Cardiac ventricle fibroblast (primary cell): ENCODE data around the gene CPNE1. TPM values are rescaled to one million over a fixed set of nuclear protein-coding genes. Genes with fewer than 3 reads are reported as not detected.

Experiments used
- total RNA-seq: library from RNA; depleted of rRNA; stranded (reverse); fragments of >200 nt; gene quantifications from 2 replicates; pipeline ENCODE4 v1.2.3, GENCODE V29; 2015

Gene CPNE1
- 122 and 135 TPM in 2 replicates for total RNA-seq

DNA sequence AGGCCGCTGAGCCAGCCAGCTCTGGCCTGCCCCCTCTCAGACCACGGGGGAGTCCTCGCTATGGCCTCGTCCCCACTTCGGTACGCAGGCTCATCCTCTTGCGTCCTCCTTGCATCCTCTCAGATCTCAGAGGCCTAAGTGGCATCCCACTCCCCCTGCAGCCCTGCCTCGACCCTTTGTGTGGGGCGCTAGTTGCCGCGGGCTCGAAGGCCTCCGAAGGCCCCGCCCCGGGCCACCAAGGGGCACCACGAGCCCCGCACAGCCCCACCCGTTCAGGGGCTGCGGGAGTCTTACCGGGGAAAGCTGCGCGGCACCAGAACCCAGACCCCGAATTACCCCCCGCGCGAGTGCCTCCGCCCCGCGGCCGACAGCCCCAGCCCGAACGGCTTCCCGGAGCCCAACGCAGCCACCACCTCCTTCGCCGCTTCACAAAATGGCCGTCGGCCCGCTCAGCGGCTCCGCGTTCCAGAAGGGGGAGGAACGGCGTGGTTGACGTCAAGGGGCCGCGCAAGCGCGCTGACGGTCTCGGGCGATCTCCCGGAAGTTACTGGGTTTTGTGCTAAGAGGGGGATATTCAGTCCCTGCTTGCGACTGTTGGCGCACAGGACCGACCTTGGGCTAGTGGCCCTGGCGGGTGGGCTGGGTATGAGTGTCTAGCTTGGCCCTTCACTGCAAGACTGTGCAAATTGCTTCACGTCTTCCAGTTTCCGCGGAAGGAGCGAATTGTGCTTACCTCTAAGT lies at the start of gene CPNE1, which contains the start of gene RBM12:
Gene CPNE1, minus strand, starts transcription at position 435 of the 741 bp plus-strand sequence. CDS start 31,977 bp downstream, outside the sequence.
Gene RBM12, minus strand, starts transcription at position 435 of the 741 bp plus-strand sequence. CDS start 9,578 bp downstream, outside the sequence.

DNA sequence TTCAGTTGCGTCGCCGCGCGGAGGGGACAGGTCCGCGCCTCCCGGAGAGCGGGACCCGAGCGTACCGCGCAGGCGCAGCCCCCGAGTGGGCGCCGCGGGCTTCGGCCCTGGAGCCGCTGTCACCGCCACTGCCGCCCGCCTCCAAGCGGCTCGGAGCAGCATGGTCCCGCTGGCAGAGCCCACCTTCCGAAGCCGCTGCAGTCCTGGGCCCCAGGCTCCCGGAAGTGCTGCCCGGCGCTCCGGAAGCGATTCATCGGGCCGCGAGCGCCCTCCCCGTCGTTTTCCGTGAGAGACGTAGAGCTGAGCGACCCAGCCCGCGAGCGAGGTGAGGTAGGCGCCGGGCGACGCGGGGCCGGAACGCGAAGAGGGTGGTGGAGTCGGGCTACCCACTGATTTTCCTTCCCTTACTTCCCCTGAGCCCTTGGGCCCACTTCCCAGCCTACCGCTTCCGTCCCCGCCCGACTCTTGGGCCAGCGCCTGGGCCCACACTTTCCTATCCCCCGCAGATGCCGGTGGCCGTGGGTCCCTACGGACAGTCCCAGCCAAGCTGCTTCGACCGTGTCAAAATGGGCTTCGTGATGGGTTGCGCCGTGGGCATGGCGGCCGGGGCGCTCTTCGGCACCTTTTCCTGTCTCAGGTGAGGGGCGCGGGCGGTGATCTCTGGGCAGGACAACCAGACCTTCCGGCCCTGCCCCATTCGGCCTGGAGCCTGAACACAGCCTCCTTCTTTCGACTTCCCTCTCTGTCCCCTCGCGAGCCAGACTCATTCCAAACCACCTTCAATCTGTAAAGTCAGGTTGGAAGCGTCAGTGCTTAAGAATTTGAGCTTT lies 34.6 kb upstream of the CPNE1 start, which contains the start of the genes NFS1 and ROMO1:
Gene NFS1, minus strand, starts transcription at position 226 of the 830 bp plus-strand sequence. Its CDS starts 64 bp downstream, at position 162.
Gene ROMO1, plus strand, starts transcription at position 279 of the 830 bp plus-strand sequence. Its CDS starts 228 bp downstream, at position 507.

DNA sequence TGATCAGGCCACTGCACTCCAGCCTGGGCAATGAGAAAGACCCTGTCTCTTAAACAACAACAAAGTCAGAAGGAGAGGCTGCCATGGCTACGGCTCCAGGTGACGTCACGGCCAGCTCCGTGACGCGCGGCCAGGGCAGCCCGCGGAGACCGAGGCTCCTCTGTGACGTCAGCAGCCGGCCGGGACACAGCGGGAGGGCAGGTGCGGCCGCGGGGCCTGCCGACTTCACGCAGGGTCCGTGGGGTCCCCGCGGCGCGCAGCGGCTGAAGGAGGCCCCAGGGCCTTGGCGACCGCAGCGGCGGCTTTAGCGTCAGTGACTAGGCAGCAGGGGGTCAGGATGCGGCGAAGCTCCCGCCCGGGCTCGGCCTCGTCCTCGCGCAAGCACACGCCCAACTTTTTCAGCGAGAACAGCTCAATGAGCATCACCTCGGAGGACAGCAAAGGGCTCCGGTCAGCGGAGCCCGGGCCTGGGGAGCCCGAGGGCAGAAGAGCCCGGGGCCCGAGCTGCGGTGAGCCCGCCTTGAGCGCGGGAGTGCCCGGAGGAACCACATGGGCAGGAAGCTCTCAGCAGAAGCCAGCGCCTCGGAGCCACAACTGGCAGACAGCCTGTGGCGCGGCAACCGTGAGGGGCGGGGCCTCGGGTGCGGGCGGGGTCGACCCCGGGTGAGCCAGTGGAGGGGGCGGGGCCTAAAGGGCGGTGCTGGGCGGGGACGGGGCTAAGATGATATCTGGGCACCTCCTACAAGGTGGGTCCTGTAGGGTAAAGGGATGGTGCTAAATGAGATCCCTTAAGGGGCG lies 48.8 kb downstream of the CPNE1 start, which contains the start of gene SPAG4:
Gene SPAG4, plus strand, starts transcription at position 163 of the 798 bp plus-strand sequence. Its CDS starts 175 bp downstream, at position 338.

Other genes starting within 250 kb of the CPNE1 start
- 43.9 and 50.2 TPM in 2 replicates for gene GDF5, start 226.7 kb downstream of the CPNE1 start, total RNA-seq
- gene CEP250, start 209.3 kb downstream of the CPNE1 start, total RNA-seq = 20.3 and 30.8 TPM in 2 replicates
- gene C20orf173, start 135.2 kb downstream of the CPNE1 start, total RNA-seq = not detected in 2 replicates
- gene ERGIC3, start 122.8 kb downstream of the CPNE1 start, total RNA-seq = 230 and 244 TPM in 2 replicates
- 6.5 and 8.9 TPM in 2 replicates for gene SPAG4, start 49.1 kb downstream of the CPNE1 start, total RNA-seq
- 27.3 and 29.3 TPM in 2 replicates for gene RBM12, start within 50 bp of the CPNE1 start, total RNA-seq
- 19.6 and 20.9 TPM in 2 replicates for gene NFS1, start 34.5 kb upstream of the CPNE1 start, total RNA-seq
- gene ROMO1, start 34.5 kb upstream of the CPNE1 start, total RNA-seq = 183 and 211 TPM in 2 replicates
- 123 and 125 TPM in 2 replicates for gene RBM39, start 77.4 kb upstream of the CPNE1 start, total RNA-seq
- 19.7 and 31.9 TPM in 2 replicates for gene PHF20, start 107.1 kb upstream of the CPNE1 start, total RNA-seq